Skeletal muscle satellite cell (primary cell): ENCODE results near the gene KLHL24.
"Not testable (repeated sequence)": the region's sequence is repeated elsewhere in the genome, so short reads cannot be mapped to it uniquely, and the experiment has no call there.

Source experiments
- H3K27me3 ChIP-seq: 2 replicates; pipeline ENCODE4 v1.7.0; 2013; ENCODE audit warnings: low read length; ENCODE audit not compliant: control insufficient read depth, insufficient read depth
- H3K36me3 ChIP-seq: 2 replicates; pipeline ENCODE4 v1.7.0; 2013; ENCODE audit warnings: mild to moderate bottlenecking, control low read depth, low read length; ENCODE audit not compliant: insufficient read depth
- H3K4me1 ChIP-seq: 2 replicates; pipeline ENCODE4 v1.7.0; 2013; ENCODE audit warnings: low read length; ENCODE audit not compliant: control insufficient read depth, insufficient read depth
- H3K4me2 ChIP-seq: 2 replicates; pipeline ENCODE4 v1.7.0; 2013; ENCODE audit warnings: mild to moderate bottlenecking, low read length
- H3K4me3 ChIP-seq: 2 replicates; pipeline ENCODE4 v1.7.0; 2013; ENCODE audit warnings: low read length
- H3K9ac ChIP-seq: 2 replicates; pipeline ENCODE4 v1.7.0; 2013; ENCODE audit warnings: mild to moderate bottlenecking, low read depth, low read length, moderate library complexity
- H3K9me3 ChIP-seq: replicated peaks from 2 replicates; pipeline ENCODE4 v1.7.0; 2013; ENCODE audit warnings: mild to moderate bottlenecking, control low read depth, low read length

The KLHL24 gene

DNA sequence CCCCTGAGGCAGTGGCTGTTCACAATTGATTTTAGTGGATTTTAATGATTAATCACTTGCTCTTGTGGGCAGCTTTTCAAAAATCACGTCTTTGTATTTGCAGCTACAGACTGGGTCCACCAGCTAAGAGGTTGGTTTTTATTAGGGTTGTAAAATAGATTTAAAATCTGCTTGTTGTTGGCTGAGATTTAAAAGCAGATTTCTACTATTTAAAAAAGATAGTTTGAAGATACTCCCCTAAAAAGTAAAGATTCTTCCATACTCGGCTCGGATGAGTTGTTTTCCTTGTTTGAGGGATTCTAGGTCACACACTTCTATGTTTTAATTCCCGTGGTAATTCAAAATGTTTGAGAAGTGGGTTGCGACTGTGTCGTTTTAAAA is 1.7 kb downstream of the KLHL24 start:
- Histone ChIP-seq H3K9me3 (no peaks in the 10 kb centered on the region), H3K9ac (peak overlapping the region; percentile 90)

DNA sequence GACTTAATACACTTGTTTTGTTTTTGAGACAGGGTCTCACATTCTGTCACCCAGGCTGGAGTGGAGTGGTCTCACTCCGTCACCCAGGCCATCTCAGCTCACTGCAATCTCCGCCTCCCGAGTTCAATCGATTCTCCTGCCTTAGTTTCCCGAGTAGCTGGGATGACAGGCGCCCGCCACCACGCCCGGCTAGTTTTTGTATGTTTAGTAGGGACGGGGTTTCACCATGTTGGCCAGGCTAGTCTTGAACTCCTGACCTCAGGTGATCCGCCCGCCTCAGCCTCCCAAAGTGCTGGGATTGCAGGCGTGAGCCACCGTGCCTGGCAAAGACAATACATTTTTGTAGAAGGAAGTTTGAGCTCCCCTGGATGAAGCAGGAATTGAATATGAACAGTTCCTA is 2.2 kb downstream of the KLHL24 start:
- H3K27me3 ChIP-seq, H3K4me1 ChIP-seq, H3K9ac ChIP-seq, H3K9me3 ChIP-seq, H3K36me3 ChIP-seq, H3K4me3 ChIP-seq: not testable (repeated sequence)
- peak overlapping the region; percentile 96 for H3K4me2 ChIP-seq

More for the DNA sequence above, 1.7 kb downstream of the KLHL24 start:
- Histone ChIP-seq H3K27me3 (no peaks in the 10 kb centered on the region), H3K4me1 (peaks cover 9% of the 10 kb centered on the region), H3K36me3 (no peaks in the 10 kb centered on the region), H3K4me2 (peak overlapping the region; percentile 96), H3K4me3 (peak overlapping the region; percentile 95)

DNA sequence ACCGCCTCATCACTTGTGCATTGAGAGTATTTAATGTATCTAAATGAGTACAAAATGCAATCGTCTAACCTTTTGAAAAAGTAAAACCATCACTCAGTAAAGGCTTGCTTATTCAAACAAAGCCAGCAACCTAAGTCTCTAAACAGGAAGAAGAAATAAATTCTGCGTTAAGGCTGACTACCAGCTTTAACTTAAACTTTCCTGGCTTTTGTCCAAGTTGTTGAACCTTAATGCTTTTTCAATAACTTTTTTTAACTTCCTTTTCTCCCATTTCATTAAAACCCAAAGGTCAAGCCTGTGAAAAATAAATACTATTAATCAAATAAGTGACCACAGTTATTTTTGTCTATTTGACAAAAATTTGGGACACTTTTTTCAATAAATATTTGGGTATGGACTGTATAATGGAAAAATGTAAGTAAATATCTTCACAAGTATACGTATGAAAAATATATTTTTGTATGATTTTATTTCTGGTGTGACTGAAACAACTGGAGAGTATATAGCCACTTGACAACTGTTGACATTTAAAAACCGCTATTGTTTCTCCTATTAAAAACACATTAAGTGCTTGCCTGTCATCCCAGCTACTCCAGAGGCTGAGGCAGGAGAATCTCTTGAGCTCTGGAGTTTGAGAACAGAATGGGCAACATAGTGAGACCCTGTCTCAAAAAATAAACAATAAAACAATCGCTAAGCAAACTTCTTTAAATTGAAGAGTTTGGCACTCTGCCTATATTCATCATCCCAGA is 2.9 kb downstream of the KLHL24 start:
- H3K36me3 ChIP-seq = no peaks in the 10 kb centered on the region
- H3K27me3 ChIP-seq = no peaks in the 10 kb centered on the region
- H3K9ac ChIP-seq = no peak overlapping the region
- peaks cover 9% of the 10 kb centered on the region for H3K4me1 ChIP-seq
- H3K4me2 ChIP-seq = no peak overlapping the region
- no peaks in the 10 kb centered on the region for H3K9me3 ChIP-seq
- no peak overlapping the region for H3K4me3 ChIP-seq

DNA sequence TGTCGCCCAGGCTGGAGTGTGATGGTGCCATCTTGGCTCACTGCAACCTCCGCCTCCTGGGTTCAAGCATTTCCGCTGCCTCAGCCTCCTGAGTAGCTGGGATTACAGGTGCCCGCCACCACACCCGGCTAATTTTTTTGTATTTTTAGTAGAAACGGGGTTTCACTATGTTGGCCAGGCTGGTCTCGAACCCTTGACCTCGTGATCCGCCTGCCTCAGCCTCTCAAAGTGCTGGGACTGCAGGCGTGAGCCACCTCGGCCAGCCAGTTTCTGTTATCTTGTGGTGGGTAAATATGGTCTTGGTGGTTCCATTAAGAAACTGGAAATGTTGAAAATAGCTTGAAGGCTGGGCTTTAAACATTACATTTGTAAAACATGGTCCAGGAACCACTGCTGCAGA is 5.2 kb downstream of the KLHL24 start:
- H3K27me3 ChIP-seq = not testable (repeated sequence)

DNA sequence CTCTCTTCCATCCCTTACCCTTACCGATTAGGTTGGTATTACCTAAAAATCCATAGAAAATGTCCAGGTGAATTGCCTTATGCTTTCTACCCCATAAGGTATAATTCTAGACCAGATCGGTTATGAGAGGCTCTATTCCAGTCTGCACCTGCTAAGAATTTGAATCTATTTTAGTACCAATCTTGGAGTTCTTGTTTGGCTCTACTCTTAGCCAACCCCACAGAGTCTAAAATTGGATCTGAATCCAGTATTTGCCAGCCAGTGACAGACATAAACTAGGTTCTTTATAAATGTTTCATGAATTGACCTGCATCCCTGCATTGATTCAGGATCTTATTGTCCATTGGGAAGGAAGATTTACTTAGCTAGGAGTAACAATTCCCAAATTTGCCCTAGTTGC is 6.5 kb downstream of the KLHL24 start:
- no peak overlapping the region for H3K4me3 ChIP-seq
- H3K27me3 ChIP-seq = no peaks in the 10 kb centered on the region
- H3K9me3 ChIP-seq = no peaks in the 10 kb centered on the region
- H3K4me2 ChIP-seq = no peak overlapping the region
- H3K9ac ChIP-seq = no peak overlapping the region
- H3K36me3 ChIP-seq = no peaks in the 10 kb centered on the region
- H3K4me1 ChIP-seq = peaks cover 4% of the 10 kb centered on the region

More for the DNA sequence above, 5.2 kb downstream of the KLHL24 start:
- not testable (repeated sequence) for H3K9ac ChIP-seq, H3K4me3 ChIP-seq, H3K36me3 ChIP-seq, H3K4me1 ChIP-seq, H3K9me3 ChIP-seq, H3K4me2 ChIP-seq

DNA sequence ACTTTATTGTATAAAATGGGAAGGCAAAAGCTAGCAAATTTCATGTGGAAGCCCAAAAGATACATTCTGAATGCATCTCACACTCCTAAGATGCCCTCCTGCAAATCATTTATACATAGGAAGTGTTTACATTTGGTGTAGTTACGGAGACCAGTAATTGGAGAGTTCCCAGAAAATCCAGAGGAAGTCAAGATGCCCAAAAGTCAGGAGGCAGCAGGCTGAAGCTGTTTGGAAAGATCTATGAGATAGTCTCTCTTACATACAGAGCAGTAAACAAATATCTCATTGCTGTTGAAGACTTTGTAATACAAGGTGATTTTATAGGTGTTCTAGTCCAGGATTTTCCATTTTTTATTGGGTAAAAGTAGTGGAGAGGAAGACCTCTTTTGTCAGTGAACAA is 8.8 kb downstream of the KLHL24 start:
- H3K4me1 ChIP-seq = no peaks in the 10 kb centered on the region

DNA sequence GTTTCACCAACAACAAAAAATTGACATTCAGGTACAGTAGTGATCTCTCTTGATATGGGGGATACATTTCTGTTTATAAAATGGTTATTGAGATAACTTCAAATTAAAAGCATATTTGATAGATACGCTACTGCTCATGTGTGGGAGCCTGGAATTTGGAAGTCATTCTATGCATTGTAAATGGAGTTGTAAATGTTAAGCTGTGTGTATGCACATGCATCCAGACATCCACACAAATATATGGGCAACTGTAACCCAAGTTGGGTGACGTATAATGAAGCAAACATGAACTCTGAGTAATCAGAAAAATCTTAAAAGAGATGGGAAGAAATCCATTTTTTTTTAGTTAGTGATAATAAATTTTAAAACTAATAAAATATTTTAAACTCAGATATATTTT is 9.8 kb downstream of the KLHL24 start:
- no peaks in the 10 kb centered on the region for H3K36me3 ChIP-seq
- H3K9me3 ChIP-seq = no peaks in the 10 kb centered on the region
- no peaks in the 10 kb centered on the region for H3K4me1 ChIP-seq
- H3K27me3 ChIP-seq = no peaks in the 10 kb centered on the region
- H3K9ac ChIP-seq = no peak overlapping the region
- H3K4me3 ChIP-seq = no peak overlapping the region
- no peak overlapping the region for H3K4me2 ChIP-seq

More for the DNA sequence above, 8.8 kb downstream of the KLHL24 start:
- H3K9ac ChIP-seq = no peak overlapping the region
- H3K36me3 ChIP-seq = no peaks in the 10 kb centered on the region
- no peak overlapping the region for H3K4me2 ChIP-seq
- H3K4me3 ChIP-seq = no peak overlapping the region
- no peaks in the 10 kb centered on the region for H3K9me3 ChIP-seq
- no peaks in the 10 kb centered on the region for H3K27me3 ChIP-seq

DNA sequence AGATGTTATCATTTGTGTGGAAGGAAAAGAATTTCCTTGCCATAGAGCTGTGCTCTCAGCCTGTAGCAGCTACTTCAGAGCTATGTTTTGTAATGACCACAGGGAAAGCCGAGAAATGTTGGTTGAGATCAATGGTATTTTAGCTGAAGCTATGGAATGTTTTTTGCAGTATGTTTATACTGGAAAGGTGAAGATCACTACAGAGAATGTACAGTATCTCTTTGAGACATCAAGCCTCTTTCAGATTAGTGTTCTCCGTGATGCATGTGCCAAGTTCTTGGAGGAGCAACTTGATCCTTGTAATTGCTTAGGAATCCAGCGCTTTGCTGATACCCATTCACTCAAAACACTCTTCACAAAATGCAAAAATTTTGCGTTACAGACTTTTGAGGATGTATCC is 15.1 kb downstream of the KLHL24 start:
- H3K4me3 ChIP-seq = no peak overlapping the region
- no peak overlapping the region for H3K9ac ChIP-seq
- no peak overlapping the region for H3K4me2 ChIP-seq
- no peaks in the 10 kb centered on the region for H3K27me3 ChIP-seq
- peaks cover 10% of the 10 kb centered on the region for H3K36me3 ChIP-seq
- H3K9me3 ChIP-seq = peaks cover 11% of the 10 kb centered on the region
- no peaks in the 10 kb centered on the region for H3K4me1 ChIP-seq

DNA sequence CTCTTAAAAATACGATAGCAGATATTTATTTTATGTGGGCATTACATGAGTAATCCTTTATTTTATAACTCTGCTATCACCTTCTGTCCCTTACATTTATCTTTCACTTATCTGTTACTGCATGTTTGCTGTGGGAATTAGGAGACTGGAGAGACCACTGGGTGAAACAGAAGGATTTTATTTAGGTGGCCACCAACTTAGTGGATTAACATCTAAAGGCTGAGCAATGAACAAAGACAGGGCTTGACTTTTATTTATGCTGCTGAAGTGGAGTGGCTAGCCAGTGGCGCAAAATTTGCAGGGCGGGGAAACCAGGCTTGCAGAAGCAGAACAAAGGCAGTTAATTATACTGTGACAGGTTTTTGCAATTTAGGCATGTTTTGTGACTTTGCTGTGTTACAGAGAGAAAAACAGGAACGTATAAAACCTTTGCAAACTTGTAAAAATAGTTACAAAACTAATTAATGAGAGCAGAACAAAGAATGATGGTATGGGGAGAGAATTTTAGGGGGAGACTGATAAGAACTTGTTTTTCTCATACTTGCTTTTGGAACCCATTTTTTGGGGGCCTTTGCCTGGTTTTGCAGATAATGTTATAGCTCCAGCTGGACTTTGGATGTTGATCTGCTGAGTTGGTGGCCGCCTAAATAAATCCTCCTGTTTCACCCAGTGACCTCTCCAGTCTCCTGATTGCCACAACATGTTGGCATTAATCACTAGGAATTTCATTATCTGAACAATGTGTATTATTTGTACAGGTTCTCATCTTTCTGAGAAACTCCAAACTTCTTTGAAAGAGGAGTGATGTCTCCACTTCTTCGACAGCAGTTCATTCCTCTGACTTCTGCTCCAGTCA is 18.0 kb downstream of the KLHL24 start:
- Histone ChIP-seq H3K27me3 (no peaks in the 10 kb centered on the region), H3K9me3 (peaks cover 11% of the 10 kb centered on the region), H3K9ac (no peak overlapping the region), H3K4me3 (no peak overlapping the region), H3K36me3 (peaks cover 10% of the 10 kb centered on the region), H3K4me1 (no peaks in the 10 kb centered on the region), H3K4me2 (no peak overlapping the region)

DNA sequence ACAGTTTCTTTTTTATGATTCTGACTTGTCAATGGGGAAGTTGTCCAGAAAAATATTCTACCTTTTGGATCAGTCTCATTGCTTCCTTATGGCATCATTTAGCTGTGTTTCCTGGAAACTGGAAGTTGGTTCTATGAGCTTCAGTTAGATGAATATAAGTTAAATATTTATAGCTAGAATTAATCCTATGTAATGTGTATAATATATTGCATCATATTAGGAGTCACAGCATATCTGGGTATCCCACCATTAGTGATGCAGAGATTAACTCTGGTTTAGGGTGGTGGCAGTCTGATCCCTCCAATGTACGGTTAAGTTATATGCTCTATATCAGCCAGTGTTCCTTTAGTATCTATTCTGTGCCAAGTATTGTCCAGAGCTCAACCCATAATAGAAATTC is 19.3 kb downstream of the KLHL24 start:
- Histone ChIP-seq H3K4me2 (no peak overlapping the region), H3K36me3 (peaks cover 10% of the 10 kb centered on the region), H3K27me3 (no peaks in the 10 kb centered on the region), H3K9me3 (peaks cover 11% of the 10 kb centered on the region), H3K9ac (no peak overlapping the region), H3K4me3 (no peak overlapping the region), H3K4me1 (no peaks in the 10 kb centered on the region)

DNA sequence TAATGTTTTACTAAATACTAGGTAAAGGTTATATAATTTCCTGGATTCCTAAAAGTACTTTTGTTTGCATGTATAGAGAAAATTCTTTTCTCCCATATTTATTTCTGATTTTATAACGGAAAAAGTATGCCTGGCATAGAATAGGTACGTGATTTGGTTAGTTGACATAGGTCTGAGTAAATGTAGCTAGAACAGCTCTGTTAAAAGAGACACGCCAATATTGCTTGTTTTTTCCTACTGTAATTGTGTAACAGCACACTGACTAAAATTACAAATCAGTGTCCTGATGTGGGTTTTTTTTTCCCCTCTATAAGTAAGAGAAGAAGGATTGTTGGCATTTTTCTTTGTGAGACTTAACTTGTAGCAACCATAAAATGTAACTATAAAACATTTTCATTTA is 26.7 kb downstream of the KLHL24 start:
- Histone ChIP-seq H3K4me2 (no peak overlapping the region), H3K36me3 (no peaks in the 10 kb centered on the region), H3K27me3 (no peaks in the 10 kb centered on the region), H3K4me1 (peaks cover 11% of the 10 kb centered on the region), H3K9me3 (no peaks in the 10 kb centered on the region), H3K4me3 (no peak overlapping the region), H3K9ac (no peak overlapping the region)
